WI38 (cell line): Measurements from ENCODE around the gene ACSM6.

Source experiments
- H3K4me3 ChIP-seq: 2 replicates; pipeline ENCODE4 v1.5.1; 2011; ENCODE audit warnings: low read depth, mild to moderate bottlenecking, control low read depth, low read length
- CTCF ChIP-seq: IDR thresholded peaks from 2 replicates; pipeline ENCODE4 v1.5.1; 2012; ENCODE audit warnings: low read depth, mild to moderate bottlenecking, control low read depth, low read length

Gene ACSM6

GRCh38 chr10:95177429-95177828, 16.6 kb upstream of the ACSM6 start:
- no peak for TF ChIP-seq CTCF
- no peak overlapping the region for H3K4me3 ChIP-seq

- no peak for TF ChIP-seq CTCF
- H3K4me3 ChIP-seq: no peak overlapping the region
Observed at GRCh38 chr10:95178266-95178665, 15.8 kb upstream of the ACSM6 start.

- TF ChIP-seq CTCF: no peak
- no peak overlapping the region for H3K4me3 ChIP-seq
Observed at GRCh38 chr10:95178797-95179196, 15.2 kb upstream of the ACSM6 start.

GRCh38 chr10:95181726-95182125, 12.3 kb upstream of the ACSM6 start:
- no peak for TF ChIP-seq CTCF
- H3K4me3 ChIP-seq: no peak overlapping the region

GRCh38 chr10:95183271-95184230, 10.5 kb upstream of the ACSM6 start:
- H3K4me3 ChIP-seq: peak overlapping the region; percentile 65
- peak; percentile 77 for TF ChIP-seq CTCF

- no peak for TF ChIP-seq CTCF
- no peak overlapping the region for H3K4me3 ChIP-seq
Observed at GRCh38 chr10:95187617-95188016, 6.4 kb upstream of the ACSM6 start.

GRCh38 chr10:95188593-95188992, 5.4 kb upstream of the ACSM6 start:
- no peak for TF ChIP-seq CTCF
- H3K4me3 ChIP-seq: no peak overlapping the region
